HG02642 (cell line): Measurements from ENCODE around the gene IBSP.

Experiments
- ATAC-seq: cut with Tn5 transposase; IDR thresholded peaks from one replicate; pipeline ENCODE4 v1.9.1; 2021; ENCODE audit warnings: mild to moderate bottlenecking; ENCODE audit not compliant: unreplicated experiment, poor library complexity

IBSP gene

GRCh38 chr4:87799301-87800113 lies at the start of gene IBSP:
IBSP (plus strand) TSS chr4:87799554; CDS start chr4:87802362, 2,808 bp downstream.
- ATAC-seq, result no peak

- no peak for ATAC-seq
Observed at GRCh38 chr4:87749883-87750282, 49.5 kb upstream of the IBSP start.

GRCh38 chr4:87758270-87758669 lies 41.1 kb upstream of the IBSP start:
- no peak for ATAC-seq

- no peak for ATAC-seq
Observed at GRCh38 chr4:87762311-87762710, 37.0 kb upstream of the IBSP start.

GRCh38 chr4:87781569-87781968 lies 17.8 kb upstream of the IBSP start:
- ATAC-seq, result no peak

- no peak for ATAC-seq
Observed at GRCh38 chr4:87783781-87784180, 15.6 kb upstream of the IBSP start.

GRCh38 chr4:87785731-87786509 lies 13.4 kb upstream of the IBSP start:
- no peak for ATAC-seq

- no peak for ATAC-seq
Observed at GRCh38 chr4:87802858-87803257, 3.5 kb downstream of the IBSP start.

- ATAC-seq, result no peak
Observed at GRCh38 chr4:87803421-87803820, 4.1 kb downstream of the IBSP start.

GRCh38 chr4:87804871-87805270 lies 5.5 kb downstream of the IBSP start:
- no peak for ATAC-seq

- no peak for ATAC-seq
Observed at GRCh38 chr4:87805971-87806370, 6.6 kb downstream of the IBSP start.

GRCh38 chr4:87806520-87806919 lies 7.2 kb downstream of the IBSP start:
- ATAC-seq, result no peak

GRCh38 chr4:87807402-87807801 lies 8.0 kb downstream of the IBSP start:
- no peak for ATAC-seq

GRCh38 chr4:87811977-87812376 lies 12.6 kb downstream of the IBSP start:
- no peak for ATAC-seq

- ATAC-seq, result no peak
Observed at GRCh38 chr4:87819281-87819919, 20.0 kb downstream of the IBSP start.

GRCh38 chr4:87823200-87823599 lies 23.8 kb downstream of the IBSP start:
- ATAC-seq, result no peak

GRCh38 chr4:87823724-87824123 lies 24.4 kb downstream of the IBSP start:
- ATAC-seq, result no peak

GRCh38 chr4:87824352-87824751 lies 25.0 kb downstream of the IBSP start:
- no peak for ATAC-seq

- no peak for ATAC-seq
Observed at GRCh38 chr4:87832669-87833068, 33.3 kb downstream of the IBSP start, which contains the start of gene MEPE. MEPE (plus strand) TSS chr4:87832969; CDS start chr4:87834715, 1,746 bp downstream.

GRCh38 chr4:87834401-87834800 lies 35.0 kb downstream of the IBSP start:
- ATAC-seq, result no peak

- no peak for ATAC-seq
Observed at GRCh38 chr4:87835197-87835596, 35.8 kb downstream of the IBSP start.
